NCI-H2107 (cell line): Measurements from ENCODE around the gene TMCO4.
A peak's percentile ranks its signal among the peaks of the same experiment; 100 is the strongest.

Experiments
- DNase-seq: peaks from one replicate; lab custom pipeline; 2025; lab: John Stamatoyannopoulos, UW

Gene TMCO4

GRCh38 chr1:19715334-19716203 lies 84.1 kb downstream of the TMCO4 start:
- DNase-seq, result peak; percentile 88

- no peak for DNase-seq
These were observed 86.8 kb downstream of the TMCO4 start for GRCh38 chr1:19712928-19713327.

- DNase-seq, result no peak
These were observed 88.7 kb downstream of the TMCO4 start for GRCh38 chr1:19710825-19711611.

- no peak for DNase-seq
These were observed 90.4 kb downstream of the TMCO4 start for GRCh38 chr1:19709260-19709793.

- no peak for DNase-seq
These were observed 91.1 kb downstream of the TMCO4 start for GRCh38 chr1:19708567-19709110.

- no peak for DNase-seq
These were observed 93.6 kb downstream of the TMCO4 start for GRCh38 chr1:19706136-19706535.

- DNase-seq, result no peak
These were observed 94.3 kb downstream of the TMCO4 start for GRCh38 chr1:19705464-19705863.

- peak; percentile 11 for DNase-seq
These were observed 95.2 kb downstream of the TMCO4 start for GRCh38 chr1:19704247-19705113.

- no peak for DNase-seq
These were observed 96.4 kb downstream of the TMCO4 start for GRCh38 chr1:19703280-19703679.

- DNase-seq, result no peak
These were observed 99.5 kb downstream of the TMCO4 start for GRCh38 chr1:19700079-19700777.

GRCh38 chr1:19698181-19698580 lies 101.5 kb downstream of the TMCO4 start:
- DNase-seq, result no peak

- no peak for DNase-seq
These were observed 102.9 kb downstream of the TMCO4 start for GRCh38 chr1:19696820-19697219.

- DNase-seq, result no peak
These were observed 103.9 kb downstream of the TMCO4 start for GRCh38 chr1:19695772-19696171.

GRCh38 chr1:19694298-19694697 lies 105.4 kb downstream of the TMCO4 start:
- no peak for DNase-seq

GRCh38 chr1:19690342-19690741 lies 109.4 kb downstream of the TMCO4 start:
- no peak for DNase-seq

GRCh38 chr1:19689856-19690255 lies 109.9 kb downstream of the TMCO4 start:
- no peak for DNase-seq

- no peak for DNase-seq
These were observed 110.5 kb downstream of the TMCO4 start for GRCh38 chr1:19689085-19689757.

GRCh38 chr1:19688041-19688842 lies 111.5 kb downstream of the TMCO4 start:
- DNase-seq, result no peak

- no peak for DNase-seq
These were observed 112.3 kb downstream of the TMCO4 start for GRCh38 chr1:19687414-19687813.

- no peak for DNase-seq
These were observed 113.7 kb downstream of the TMCO4 start for GRCh38 chr1:19685994-19686393.
